K562 (cell line): Measurements from ENCODE around the gene CBFA2T2. TPM values are rescaled to one million over a fixed set of nuclear protein-coding genes. Genes with fewer than 3 reads are reported as not detected.

Experiments
- ATAC-seq: fragments of 200-7000 bp; cut with Tn5 transposase; 3 replicates; pipeline ENCODE4 v1.9.1; 2020; ENCODE audit warnings: moderate library complexity
- BruUV-seq: library from RNA; stranded (reverse); fragments of 400-500 nt; replicated peaks from 2 replicates; lab custom pipeline; 2021; lab: Mats Ljungman, UMichigan
- CTCF ChIA-PET: fragments of 300-600 bp; formaldehyde crosslinking; extraction: SDS; loops from one replicate; lab custom pipeline; 2021; ENCODE audit warnings: low intra/inter-chr PET ratio; lab: Yijun Ruan, JAX
- POLR2A ChIA-PET: fragments of 300-600, 350-650 bp; sonication (Branson Sonifier 250); formaldehyde crosslinking; extraction: SDS; loops from one replicate; lab custom pipeline; 2021; ENCODE audit warnings: antibody characterized with exemption, inconsistent platforms; lab: Yijun Ruan, JAX
- DNase-seq, 4 experiments: peaks; one replicate each; pipeline versions ENCODE4 v3.0.0 to v3.0.0-alpha.2; 2011 to 2018; ENCODE audit warnings: low spot score in 3 of 4, mixed read lengths in 3 of 4; ENCODE audit errors: extremely low read depth in 1 of 4
- FAIRE-seq: peaks from 2 replicates; lab custom pipeline; 2011; peaks lifted over from hg19 to GRCh38; lab: Jason Lieb, UNC
- H2AFZ ChIP-seq: 2 replicates; pipeline ENCODE4 v1.6.0; 2011; ENCODE audit warnings: low read depth, low read length, control low read depth, inconsistent platforms
- H3K27ac ChIP-seq: fragments of 200-600 bp; 3 replicates; pipeline ENCODE4 v1.8.0; 2011; ENCODE audit warnings: low read depth, mild to moderate bottlenecking, control low read depth, inconsistent platforms, low read length, moderate library complexity, mixed read lengths; ENCODE audit errors: extremely low read depth
- H3K27me3 ChIP-seq, 2 experiments: fragments of 300-600 bp in 1 of 2; 2 replicates in 1 of 2; 3 replicates in 1 of 2; pipeline versions ENCODE4 v1.6.0 to v1.8.0; 2011; ENCODE audit warnings: inconsistent platforms in 2 of 2, low read length in 2 of 2, mild to moderate bottlenecking in 1 of 2, mixed read lengths in 1 of 2, moderate library complexity in 1 of 2; ENCODE audit not compliant: control insufficient read depth in 2 of 2, insufficient read depth in 2 of 2
- H3K36me3 ChIP-seq: fragments of 300-600 bp; 3 replicates; pipeline ENCODE4 v1.8.0; 2011; ENCODE audit warnings: mild to moderate bottlenecking, low read length, inconsistent platforms; ENCODE audit not compliant: control insufficient read depth, insufficient read depth
- H3K4me1 ChIP-seq, 2 experiments: fragments of 200-600 bp in 1 of 2; replicated peaks in 1 of 2; 2 replicates in 1 of 2; 3 replicates in 1 of 2; pipeline versions ENCODE4 v1.5.1 to v1.8.0; 2011; ENCODE audit warnings: inconsistent platforms in 2 of 2, low read length in 2 of 2, mild to moderate bottlenecking in 1 of 2, mixed read lengths in 1 of 2, moderate library complexity in 1 of 2; ENCODE audit not compliant: control insufficient read depth in 2 of 2, insufficient read depth in 2 of 2
- H3K4me2 ChIP-seq: 2 replicates; pipeline ENCODE4 v1.6.1; 2011; ENCODE audit warnings: low read length, control low read depth, inconsistent platforms, mixed read lengths; ENCODE audit not compliant: insufficient read depth
- H3K4me3 ChIP-seq: fragments of 200-600 bp; sonication (generic), shearing (Covaris generic); 2 replicates; pipeline ENCODE4 v1.5.1; 2016; ENCODE audit warnings: control low read depth, inconsistent platforms
- H3K79me2 ChIP-seq: fragments of 200-600 bp; 3 replicates; pipeline ENCODE4 v1.8.0; 2011; ENCODE audit warnings: low read length, inconsistent platforms; ENCODE audit not compliant: control insufficient read depth, insufficient read depth
- H3K9ac ChIP-seq, 2 experiments: 2 replicates each; pipeline versions ENCODE4 v1.6.0 to v1.6.1; 2011; ENCODE audit warnings: low read depth in 2 of 2, low read length in 2 of 2, control low read depth in 1 of 2, inconsistent platforms in 1 of 2, mild to moderate bottlenecking in 1 of 2, mixed read lengths in 1 of 2; ENCODE audit not compliant: insufficient read depth in 1 of 2
- H3K9me1 ChIP-seq: one replicate; pipeline ENCODE4 v1.6.0; 2011; ENCODE audit warnings: inconsistent platforms, mild to moderate bottlenecking, low read length, moderate library complexity; ENCODE audit not compliant: control insufficient read depth, insufficient read depth
- H3K9me3 ChIP-seq: replicated peaks from 2 replicates; pipeline ENCODE4 v1.5.1; 2011; ENCODE audit warnings: low read depth, low read length, inconsistent platforms; ENCODE audit not compliant: control insufficient read depth, insufficient read depth
- H4K20me1 ChIP-seq: replicated peaks from 2 replicates; pipeline ENCODE4 v1.6.1; 2011; ENCODE audit warnings: low read length, inconsistent platforms, mixed read lengths; ENCODE audit not compliant: control insufficient read depth, insufficient read depth
- CEBPG ChIP-seq, 3 experiments: fragments of 200-800 bp in 1 of 3; sonication (Bioruptor generic) in 1 of 3; sonication (generic) in 1 of 3; formaldehyde crosslinking in 1 of 3; IDR thresholded peaks in 2 of 3; conservative IDR thresholded peaks in 1 of 3; 2 replicates each; pipeline versions ENCODE4 v1.6.1 to v1.8.0; 2016 to 2022; ENCODE audit warnings: missing compliant biosample characterization in 2 of 3, missing genetic modification characterization in 2 of 3, mild to moderate bottlenecking in 1 of 3, missing genetic modification reagents in 1 of 3
- COPS2 ChIP-seq: fragments of 450-650 bp; conservative IDR thresholded peaks from 2 replicates; pipeline ENCODE4 v1.6.1; 2016; ENCODE audit warnings: mild to moderate bottlenecking, moderate library complexity
- HNRNPL ChIP-seq: fragments of 200-400 bp; formaldehyde crosslinking; IDR thresholded peaks from 2 replicates; pipeline ENCODE4 v1.6.1; 2017; ENCODE audit warnings: low read depth, mild to moderate bottlenecking, low read length
- MAFF ChIP-seq: IDR thresholded peaks from 2 replicates; pipeline ENCODE4 v1.6.1; 2012; ENCODE audit warnings: low read length, improper control_type of control experiment
- POLR2AphosphoS2 ChIP-seq: IDR thresholded peaks from 2 replicates; pipeline ENCODE4 v1.6.1; 2012; ENCODE audit warnings: low read length, improper control_type of control experiment
- PYGO2 ChIP-seq: fragments of 450-650 bp; IDR thresholded peaks from 2 replicates; pipeline ENCODE4 v1.6.1; 2016; ENCODE audit warnings: mild to moderate bottlenecking, missing genetic modification characterization, moderate library complexity, missing compliant biosample characterization
- RBBP5 ChIP-seq: fragments of 200-600 bp; sonication (generic); IDR thresholded peaks from 2 replicates; pipeline ENCODE4 v1.6.1; 2012; ENCODE audit warnings: borderline replicate concordance, mild to moderate bottlenecking, low read length, control low read depth, inconsistent platforms; ENCODE audit not compliant: insufficient read depth, poor library complexity, severe bottlenecking
- in situ Hi-C: fragments of 300-500 bp; cut with MboI; formaldehyde crosslinking; loops from 4 replicates; pipeline ENCODE4 v1.15.0; 2018; ENCODE audit warnings: inconsistent platforms, mixed read lengths
- intact Hi-C: fragments of 100-400 bp; cut with micrococcal nuclease; formaldehyde crosslinking; loops from 2 replicates; pipeline ENCODE4 v1.14.2; 2022
- polyA plus RNA-seq, 8 experiments: library from polyadenylated mRNA; depleted of rRNA in 4 of 8; stranded (reverse) in 5 of 8; unstranded in 3 of 8; fragments of >200 nt; fragmentation: Nextera tagmentation in 2 of 8; fragmentation: Illumina TruSeq in 1 of 8; extraction: Ambion mirVana in 2 of 8; extraction: Trizol in 1 of 8; gene quantifications; 2 replicates each; pipeline versions ENCODE4 v1.2.1 to v1.2.3, GENCODE V29; 2011 to 2014; ENCODE audit warnings: inconsistent platforms in 1 of 8, missing spikeins in 1 of 8
- total RNA-seq, 7 experiments: library from RNA; depleted of rRNA in 6 of 7; stranded (reverse); fragments of >200 nt in 6 of 7; fragmentation: Illumina TruSeq in 2 of 7; extraction: Trizol in 2 of 7; gene quantifications; 2 replicates each; pipeline versions ENCODE4 v1.2.1 to v1.2.3, GENCODE V29; 2011 to 2021; ENCODE audit warnings: low replicate concordance in 1 of 7
- TF ChIP-seq, protein P1 (sequence below), 3 experiments: fragments of 200-800 bp in 1 of 3; fragments of 250-450 bp in 1 of 3; fragments of 450-650 bp in 1 of 3; sonication (Bioruptor Pico) in 1 of 3; sonication (Bioruptor generic) in 1 of 3; formaldehyde crosslinking in 1 of 3; IDR thresholded peaks; 2 replicates each; pipeline versions ENCODE4 v1.6.1 to v1.8.0; 2016 to 2022; ENCODE audit warnings: mild to moderate bottlenecking in 2 of 3, missing genetic modification characterization in 2 of 3, missing compliant biosample characterization in 1 of 3, moderate library complexity in 1 of 3
- TF ChIP-seq, protein P2 (sequence below): sonication (generic); formaldehyde crosslinking; IDR thresholded peaks from 2 replicates; pipeline ENCODE4 v1.8.0; 2022; ENCODE audit warnings: mild to moderate bottlenecking, missing genetic modification reagents
- TF ChIP-seq, protein P3 (sequence below): sonication (generic); formaldehyde crosslinking; IDR thresholded peaks from 2 replicates; pipeline ENCODE4 v1.8.0; 2023; ENCODE audit warnings: mild to moderate bottlenecking, missing genetic modification reagents
- TF ChIP-seq, protein P4 (sequence below): fragments of 450-650 bp; formaldehyde crosslinking; IDR thresholded peaks from 2 replicates; pipeline ENCODE4 v1.4.0; 2022; ENCODE audit warnings: mild to moderate bottlenecking, moderate library complexity

The CBFA2T2 gene
- total and polyA plus RNA-seq, 9 of the 15 experiments (the other 6 are each of a cell fraction or from before 2014, with no cell fraction given): 0.27 to 9.6 (median 5.8) TPM

DNA sequence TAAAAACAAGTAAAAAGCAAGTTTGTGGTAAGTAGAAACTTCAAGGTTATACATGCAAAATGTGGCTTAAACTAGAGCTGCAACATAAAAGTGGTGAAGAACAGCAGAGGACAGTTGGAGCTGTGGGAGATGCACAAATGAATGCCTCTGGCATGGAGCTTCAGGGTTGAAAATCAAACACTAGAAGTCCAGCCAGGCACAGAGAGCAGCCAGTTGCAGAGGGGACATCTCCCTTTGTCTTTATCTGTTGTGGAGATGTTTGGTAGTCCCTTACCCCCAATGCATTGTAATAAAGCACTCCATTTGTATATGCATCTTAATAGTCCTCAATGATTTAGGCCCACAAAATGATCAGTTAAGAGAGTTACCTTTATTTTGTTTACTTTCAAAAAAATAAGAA, 99.2 kb downstream of the CBFA2T2 start:
- H3K9me3 ChIP-seq: no peaks in the 10 kb centered on the region
- no TSS peak for BruUV-seq
- ATAC-seq (no peak), FAIRE-seq (no peak), DNase-seq (no peak)
- H3K4me1 ChIP-seq: peaks cover 2 to 3% of the 10 kb centered on the region in 2 experiments; a peak in 2 of 5 replicates
- H3K79me2 ChIP-seq: no peaks in the 10 kb centered on the region
- H3K27ac ChIP-seq: no peak overlapping the region
- H3K27me3 ChIP-seq: no peaks in the 10 kb centered on the region
- H3K4me3 ChIP-seq: no peak overlapping the region
- H3K9ac ChIP-seq: no peak overlapping the region
- H3K4me2 ChIP-seq: no peak overlapping the region
- ChIA-PET POLR2A (interaction anchor here (0.6 to 1.6 kb wide), 4 partner anchors 10 to 66 kb away, joined by 3 to 4 read pairs (median 3); no protein-coding TSS in a partner anchor), CTCF (no interaction called here)
- no peaks in the 10 kb centered on the region for H3K36me3 ChIP-seq
- no peaks in the 10 kb centered on the region for H4K20me1 ChIP-seq
- in situ Hi-C loops (no loop called here), intact Hi-C loops (no loop called here)
- no peak overlapping the region for H2AFZ ChIP-seq
- H3K9me1 ChIP-seq: no peaks in the 10 kb centered on the region
- TF ChIP-seq MAFF (no peak), COPS2 (no peak), PYGO2 (tag) (no peak), CEBPG (CRISPR knock-in tag; IDR thresholded peaks at IDR 0.05) (no peak), CEBPG (tag; conservative IDR thresholded peaks at IDR 0.05 in 1 of 2, IDR thresholded peaks at IDR 0.05 in 1 of 2) (no peak), RBBP5 (no peak), HNRNPL (no peak), POLR2AphosphoS2 (no peak)
- TF ChIP-seq, protein P1, sequence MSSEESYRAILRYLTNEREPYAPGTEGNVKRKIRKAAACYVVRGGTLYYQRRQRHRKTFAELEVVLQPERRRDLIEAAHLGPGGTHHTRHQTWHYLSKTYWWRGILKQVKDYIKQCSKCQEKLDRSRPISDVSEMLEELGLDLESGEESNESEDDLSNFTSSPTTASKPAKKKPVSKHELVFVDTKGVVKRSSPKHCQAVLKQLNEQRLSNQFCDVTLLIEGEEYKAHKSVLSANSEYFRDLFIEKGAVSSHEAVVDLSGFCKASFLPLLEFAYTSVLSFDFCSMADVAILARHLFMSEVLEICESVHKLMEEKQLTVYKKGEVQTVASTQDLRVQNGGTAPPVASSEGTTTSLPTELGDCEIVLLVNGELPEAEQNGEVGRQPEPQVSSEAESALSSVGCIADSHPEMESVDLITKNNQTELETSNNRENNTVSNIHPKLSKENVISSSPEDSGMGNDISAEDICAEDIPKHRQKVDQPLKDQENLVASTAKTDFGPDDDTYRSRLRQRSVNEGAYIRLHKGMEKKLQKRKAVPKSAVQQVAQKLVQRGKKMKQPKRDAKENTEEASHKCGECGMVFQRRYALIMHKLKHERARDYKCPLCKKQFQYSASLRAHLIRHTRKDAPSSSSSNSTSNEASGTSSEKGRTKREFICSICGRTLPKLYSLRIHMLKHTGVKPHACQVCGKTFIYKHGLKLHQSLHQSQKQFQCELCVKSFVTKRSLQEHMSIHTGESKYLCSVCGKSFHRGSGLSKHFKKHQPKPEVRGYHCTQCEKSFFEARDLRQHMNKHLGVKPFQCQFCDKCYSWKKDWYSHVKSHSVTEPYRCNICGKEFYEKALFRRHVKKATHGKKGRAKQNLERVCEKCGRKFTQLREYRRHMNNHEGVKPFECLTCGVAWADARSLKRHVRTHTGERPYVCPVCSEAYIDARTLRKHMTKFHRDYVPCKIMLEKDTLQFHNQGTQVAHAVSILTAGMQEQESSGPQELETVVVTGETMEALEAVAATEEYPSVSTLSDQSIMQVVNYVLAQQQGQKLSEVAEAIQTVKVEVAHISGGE (CRISPR knock-in tag; IDR thresholded peaks at IDR 0.05): no peak
- TF ChIP-seq, protein P2, sequence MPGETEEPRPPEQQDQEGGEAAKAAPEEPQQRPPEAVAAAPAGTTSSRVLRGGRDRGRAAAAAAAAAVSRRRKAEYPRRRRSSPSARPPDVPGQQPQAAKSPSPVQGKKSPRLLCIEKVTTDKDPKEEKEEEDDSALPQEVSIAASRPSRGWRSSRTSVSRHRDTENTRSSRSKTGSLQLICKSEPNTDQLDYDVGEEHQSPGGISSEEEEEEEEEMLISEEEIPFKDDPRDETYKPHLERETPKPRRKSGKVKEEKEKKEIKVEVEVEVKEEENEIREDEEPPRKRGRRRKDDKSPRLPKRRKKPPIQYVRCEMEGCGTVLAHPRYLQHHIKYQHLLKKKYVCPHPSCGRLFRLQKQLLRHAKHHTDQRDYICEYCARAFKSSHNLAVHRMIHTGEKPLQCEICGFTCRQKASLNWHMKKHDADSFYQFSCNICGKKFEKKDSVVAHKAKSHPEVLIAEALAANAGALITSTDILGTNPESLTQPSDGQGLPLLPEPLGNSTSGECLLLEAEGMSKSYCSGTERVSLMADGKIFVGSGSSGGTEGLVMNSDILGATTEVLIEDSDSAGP (CRISPR knock-in tag): no peak
- TF ChIP-seq, protein P3, sequence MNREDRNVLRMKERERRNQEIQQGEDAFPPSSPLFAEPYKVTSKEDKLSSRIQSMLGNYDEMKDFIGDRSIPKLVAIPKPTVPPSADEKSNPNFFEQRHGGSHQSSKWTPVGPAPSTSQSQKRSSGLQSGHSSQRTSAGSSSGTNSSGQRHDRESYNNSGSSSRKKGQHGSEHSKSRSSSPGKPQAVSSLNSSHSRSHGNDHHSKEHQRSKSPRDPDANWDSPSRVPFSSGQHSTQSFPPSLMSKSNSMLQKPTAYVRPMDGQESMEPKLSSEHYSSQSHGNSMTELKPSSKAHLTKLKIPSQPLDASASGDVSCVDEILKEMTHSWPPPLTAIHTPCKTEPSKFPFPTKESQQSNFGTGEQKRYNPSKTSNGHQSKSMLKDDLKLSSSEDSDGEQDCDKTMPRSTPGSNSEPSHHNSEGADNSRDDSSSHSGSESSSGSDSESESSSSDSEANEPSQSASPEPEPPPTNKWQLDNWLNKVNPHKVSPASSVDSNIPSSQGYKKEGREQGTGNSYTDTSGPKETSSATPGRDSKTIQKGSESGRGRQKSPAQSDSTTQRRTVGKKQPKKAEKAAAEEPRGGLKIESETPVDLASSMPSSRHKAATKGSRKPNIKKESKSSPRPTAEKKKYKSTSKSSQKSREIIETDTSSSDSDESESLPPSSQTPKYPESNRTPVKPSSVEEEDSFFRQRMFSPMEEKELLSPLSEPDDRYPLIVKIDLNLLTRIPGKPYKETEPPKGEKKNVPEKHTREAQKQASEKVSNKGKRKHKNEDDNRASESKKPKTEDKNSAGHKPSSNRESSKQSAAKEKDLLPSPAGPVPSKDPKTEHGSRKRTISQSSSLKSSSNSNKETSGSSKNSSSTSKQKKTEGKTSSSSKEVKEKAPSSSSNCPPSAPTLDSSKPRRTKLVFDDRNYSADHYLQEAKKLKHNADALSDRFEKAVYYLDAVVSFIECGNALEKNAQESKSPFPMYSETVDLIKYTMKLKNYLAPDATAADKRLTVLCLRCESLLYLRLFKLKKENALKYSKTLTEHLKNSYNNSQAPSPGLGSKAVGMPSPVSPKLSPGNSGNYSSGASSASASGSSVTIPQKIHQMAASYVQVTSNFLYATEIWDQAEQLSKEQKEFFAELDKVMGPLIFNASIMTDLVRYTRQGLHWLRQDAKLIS (CRISPR knock-in tag): no peak
- TF ChIP-seq, protein P4, sequence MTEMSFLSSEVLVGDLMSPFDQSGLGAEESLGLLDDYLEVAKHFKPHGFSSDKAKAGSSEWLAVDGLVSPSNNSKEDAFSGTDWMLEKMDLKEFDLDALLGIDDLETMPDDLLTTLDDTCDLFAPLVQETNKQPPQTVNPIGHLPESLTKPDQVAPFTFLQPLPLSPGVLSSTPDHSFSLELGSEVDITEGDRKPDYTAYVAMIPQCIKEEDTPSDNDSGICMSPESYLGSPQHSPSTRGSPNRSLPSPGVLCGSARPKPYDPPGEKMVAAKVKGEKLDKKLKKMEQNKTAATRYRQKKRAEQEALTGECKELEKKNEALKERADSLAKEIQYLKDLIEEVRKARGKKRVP: no peak
